C4-2B (cell line): ENCODE data around the gene NSUN4.
A peak's percentile ranks its signal among the peaks of the same experiment; 100 is the strongest.
"Not testable (repeated sequence)": the region's sequence is repeated elsewhere in the genome, so short reads cannot be mapped to it uniquely, and the experiment has no call there.

ENCODE experiments used
- H3K27ac ChIP-seq: fragments of 450-650 bp; 2 replicates; pipeline ENCODE4 v1.5.1; 2017
- CTCF ChIP-seq: fragments of 450-650 bp; conservative IDR thresholded peaks from 2 replicates; pipeline ENCODE4 v1.5.1; 2017; ENCODE audit warnings: mild to moderate bottlenecking
- ZFX ChIP-seq: fragments of 450-650 bp; IDR thresholded peaks from 2 replicates; pipeline ENCODE4 v1.6.1; 2017

The NSUN4 gene

GRCh38 chr1:46315669-46316403 lies 24.8 kb upstream of the NSUN4 start:
- TF ChIP-seq ZFX (no peak), CTCF (no peak)
- H3K27ac ChIP-seq: no peak overlapping the region

- TF ChIP-seq CTCF (no peak), ZFX (no peak)
- H3K27ac ChIP-seq: no peak overlapping the region
Observed at GRCh38 chr1:46317323-46317722, 23.3 kb upstream of the NSUN4 start.

- H3K27ac ChIP-seq: not testable (repeated sequence)
Observed at GRCh38 chr1:46319301-46319700, 21.3 kb upstream of the NSUN4 start.

GRCh38 chr1:46319960-46320914 lies 20.4 kb upstream of the NSUN4 start:
- not testable (repeated sequence) for H3K27ac ChIP-seq

GRCh38 chr1:46322191-46322590 lies 18.4 kb upstream of the NSUN4 start:
- H3K27ac ChIP-seq: not testable (repeated sequence)

- not testable (repeated sequence) for H3K27ac ChIP-seq
Observed at GRCh38 chr1:46325285-46326076, 15.1 kb upstream of the NSUN4 start.

- not testable (repeated sequence) for H3K27ac ChIP-seq
Observed at GRCh38 chr1:46328182-46328581, 12.4 kb upstream of the NSUN4 start.

GRCh38 chr1:46329807-46330206 lies 10.8 kb upstream of the NSUN4 start:
- H3K27ac ChIP-seq: not testable (repeated sequence)

GRCh38 chr1:46330381-46330780 lies 10.2 kb upstream of the NSUN4 start:
- H3K27ac ChIP-seq: not testable (repeated sequence)

- H3K27ac ChIP-seq: not testable (repeated sequence)
Observed at GRCh38 chr1:46331786-46332540, 8.6 kb upstream of the NSUN4 start.

GRCh38 chr1:46333300-46334029 lies 7.1 kb upstream of the NSUN4 start:
- TF ChIP-seq CTCF: peak; percentile 65
- TF ChIP-seq ZFX: no peak

More at GRCh38 chr1:46333300-46334029, 7.1 kb upstream of the NSUN4 start:
- no peak overlapping the region for H3K27ac ChIP-seq
